ENCODE data around the gene UBL3. TPM values are rescaled to one million over a fixed set of nuclear protein-coding genes. Genes with fewer than 3 reads are reported as not detected.

The UBL3 gene
- total RNA-seq, 1 experiment from 2014 or later, result 19.0 TPM

GRCh38 chr13:29746148-29746677 lies 104.2 kb downstream of the UBL3 start:
- Mint-ChIP-seq H3K9me3 (no peaks in the 10 kb centered on the region), H3K27me3 (ENCODE audit: low read depth) (no peaks in the 10 kb centered on the region), H3K27ac (no peak overlapping the region), H3K4me3 (no peak overlapping the region), H3K4me1 (peaks cover 0 to 4% of the 10 kb centered on the region in 2 experiments; a peak in 1 of 4 replicates), H3K36me3 (ENCODE audit: insufficient read depth in 1 of 3, low read depth in 3 of 3) (no peaks in the 10 kb centered on the region)
- Histone ChIP-seq H4K8ac (replicated peaks; ENCODE audit: insufficient read length, low read depth, low read length) (no peak overlapping the region), H4K20me1 (ENCODE audit: control insufficient read depth, insufficient read depth, insufficient read length) (no peaks in the 10 kb centered on the region), H2BK15ac (ENCODE audit: low read depth, low read length) (no peak overlapping the region), H3K4ac (ENCODE audit: low read depth, low read length) (no peak overlapping the region), H2AFZ (ENCODE audit: low read length) (no peak overlapping the region), H3T11ph (ENCODE audit: low read length) (no peak overlapping the region), H3K9ac (ENCODE audit: extremely low read depth, insufficient read length, low read length) (no peak overlapping the region), H3K27ac (ENCODE audit: insufficient read length, low read depth, low read length) (no peak overlapping the region), H3K79me1 (ENCODE audit: insufficient read depth, low read depth, low read length, poor library complexity, severe bottlenecking) (no peaks in the 10 kb centered on the region), H2AK5ac (ENCODE audit: insufficient read length, low read length) (no peak overlapping the region), H3K4me2 (ENCODE audit: insufficient read depth, insufficient read length, low read length) (no peak overlapping the region), H3K23ac (ENCODE audit: insufficient read length, low read depth, low read length) (no peak overlapping the region), H4K91ac (ENCODE audit: insufficient read length, low read depth, low read length) (no peak overlapping the region), H2BK120ac (ENCODE audit: low read depth, low read length, poor library complexity, severe bottlenecking) (no peak overlapping the region), H3K9me3 (ENCODE audit: control insufficient read depth, low read depth, low read length) (no peaks in the 10 kb centered on the region), H3K56ac (ENCODE audit: insufficient read length, low read depth, low read length) (no peak overlapping the region), H3K27me3 (ENCODE audit: insufficient read depth, low read length) (no peaks in the 10 kb centered on the region), H3K18ac (ENCODE audit: insufficient read length, low read depth, low read length) (no peak overlapping the region), H3K79me2 (ENCODE audit: insufficient read depth, low read length) (no peaks in the 10 kb centered on the region), H2BK20ac (ENCODE audit: low read depth, low read length, poor library complexity, severe bottlenecking) (no peak overlapping the region), H4K5ac (ENCODE audit: insufficient read length, low read depth, low read length) (no peak overlapping the region), H3K14ac (ENCODE audit: insufficient read depth, low read length) (no peak overlapping the region), H2BK5ac (ENCODE audit: insufficient read length, low read length) (no peak overlapping the region), H3K4me1 (ENCODE audit: insufficient read depth, low read length) (no peaks in the 10 kb centered on the region), H3K23me2 (ENCODE audit: insufficient read length, low read depth, low read length, poor library complexity, severe bottlenecking) (no peaks in the 10 kb centered on the region), H2BK12ac (ENCODE audit: insufficient read length, low read depth, low read length) (no peak overlapping the region)
- no CpG with 5 or more reads among the region's 6 CpGs for WGBS (ENCODE audit: extremely low coverage, insufficient read length, low lambda C conversion rate)
- no peak for DNase-seq
- TF ChIP-seq, protein P1, sequence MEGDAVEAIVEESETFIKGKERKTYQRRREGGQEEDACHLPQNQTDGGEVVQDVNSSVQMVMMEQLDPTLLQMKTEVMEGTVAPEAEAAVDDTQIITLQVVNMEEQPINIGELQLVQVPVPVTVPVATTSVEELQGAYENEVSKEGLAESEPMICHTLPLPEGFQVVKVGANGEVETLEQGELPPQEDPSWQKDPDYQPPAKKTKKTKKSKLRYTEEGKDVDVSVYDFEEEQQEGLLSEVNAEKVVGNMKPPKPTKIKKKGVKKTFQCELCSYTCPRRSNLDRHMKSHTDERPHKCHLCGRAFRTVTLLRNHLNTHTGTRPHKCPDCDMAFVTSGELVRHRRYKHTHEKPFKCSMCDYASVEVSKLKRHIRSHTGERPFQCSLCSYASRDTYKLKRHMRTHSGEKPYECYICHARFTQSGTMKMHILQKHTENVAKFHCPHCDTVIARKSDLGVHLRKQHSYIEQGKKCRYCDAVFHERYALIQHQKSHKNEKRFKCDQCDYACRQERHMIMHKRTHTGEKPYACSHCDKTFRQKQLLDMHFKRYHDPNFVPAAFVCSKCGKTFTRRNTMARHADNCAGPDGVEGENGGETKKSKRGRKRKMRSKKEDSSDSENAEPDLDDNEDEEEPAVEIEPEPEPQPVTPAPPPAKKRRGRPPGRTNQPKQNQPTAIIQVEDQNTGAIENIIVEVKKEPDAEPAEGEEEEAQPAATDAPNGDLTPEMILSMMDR (conservative IDR thresholded peaks at IDR 0.05), result no peak
